Measurements from ENCODE around the gene KRT83. TPM values are rescaled to one million over a fixed set of nuclear protein-coding genes. Genes with fewer than 3 reads are reported as not detected.
"Not testable (repeated sequence)": the region's sequence is repeated elsewhere in the genome, so short reads cannot be mapped to it uniquely, and the experiment has no call there.

KRT83 gene
- total RNA-seq, 1 donor from 2014 or later, result not detected

GRCh38 chr12:52308806-52309425 lies 12.3 kb downstream of the KRT83 start:
- intact Hi-C loops (cut with DNase I), result no loop called here
- H3K4me1 ChIP-seq, result peaks cover 4 to 5% of the 10 kb centered on the region in 2 donors
- DNase-seq (ENCODE audit: low spot score in 2 of 2), result no peak
- no peaks in the 10 kb centered on the region for H3K36me3 ChIP-seq
- H3K9me3 ChIP-seq, result no peaks in the 10 kb centered on the region
- H3K27me3 ChIP-seq, result no peaks in the 10 kb centered on the region
- peak overlapping the region; percentile 42 to 76 for H3K4me3 ChIP-seq
- H3K27ac ChIP-seq, result peak overlapping the region; percentile 55 to 60
- no peak for TF ChIP-seq CTCF (IDR thresholded peaks at IDR 0.05)

GRCh38 chr12:52307836-52308805 lies 13.1 kb downstream of the KRT83 start:
- Histone ChIP-seq H3K27me3 (no peaks in the 10 kb centered on the region), H3K9me3 (no peaks in the 10 kb centered on the region), H3K27ac (peak overlapping the region; percentile 55 to 60), H3K4me3 (peak overlapping the region; percentile 42 to 76), H3K36me3 (no peaks in the 10 kb centered on the region), H3K4me1 (peaks cover 4 to 5% of the 10 kb centered on the region in 2 donors)
- TF ChIP-seq CTCF (IDR thresholded peaks at IDR 0.05), result peak in 2 of 3 experiments; percentile 38 to 45
- peak in 1 of 2 donors; percentile 80 for DNase-seq (ENCODE audit: low spot score in 2 of 2)
- intact Hi-C loops (cut with DNase I), result no loop called here

GRCh38 chr12:52306731-52307130 lies 14.5 kb downstream of the KRT83 start:
- no peak overlapping the region for H3K4me3 ChIP-seq
- H3K36me3 ChIP-seq, result no peaks in the 10 kb centered on the region
- H3K27ac ChIP-seq, result no peak overlapping the region
- no peaks in the 10 kb centered on the region for H3K27me3 ChIP-seq
- no peaks in the 10 kb centered on the region for H3K9me3 ChIP-seq
- no peak for TF ChIP-seq CTCF (IDR thresholded peaks at IDR 0.05)
- peaks cover 4 to 5% of the 10 kb centered on the region in 2 donors for H3K4me1 ChIP-seq
- no peak for DNase-seq (ENCODE audit: low spot score in 2 of 2)
- intact Hi-C loops (cut with DNase I), result no loop called here

GRCh38 chr12:52305921-52306705 lies 15.1 kb downstream of the KRT83 start:
- Histone ChIP-seq H3K4me1 (peaks cover 4 to 5% of the 10 kb centered on the region in 2 donors), H3K27me3 (no peaks in the 10 kb centered on the region), H3K36me3 (no peaks in the 10 kb centered on the region), H3K4me3 (no peak overlapping the region), H3K27ac (no peak overlapping the region), H3K9me3 (no peaks in the 10 kb centered on the region)
- no peak for TF ChIP-seq CTCF (IDR thresholded peaks at IDR 0.05)
- intact Hi-C loops (cut with DNase I), result no loop called here
- no peak for DNase-seq (ENCODE audit: low spot score in 2 of 2)

- H3K27ac ChIP-seq; intact Hi-C loops (cut with DNase I); H3K4me3 ChIP-seq; H3K4me1 ChIP-seq; DNase-seq (ENCODE audit: low spot score in 2 of 2); H3K36me3 ChIP-seq; H3K9me3 ChIP-seq; H3K27me3 ChIP-seq: not testable (repeated sequence)
Observed at GRCh38 chr12:52304941-52305411, 16.2 kb downstream of the KRT83 start.

- intact Hi-C loops (cut with DNase I); H3K4me3 ChIP-seq; H3K4me1 ChIP-seq; H3K9me3 ChIP-seq; H3K27ac ChIP-seq; H3K36me3 ChIP-seq; H3K27me3 ChIP-seq; DNase-seq (ENCODE audit: low spot score in 2 of 2): not testable (repeated sequence)
Observed at GRCh38 chr12:52302242-52302914, 18.8 kb downstream of the KRT83 start.

GRCh38 chr12:52301721-52302120 lies 19.5 kb downstream of the KRT83 start:
- H3K4me3 ChIP-seq; H3K4me1 ChIP-seq; H3K27ac ChIP-seq; intact Hi-C loops (cut with DNase I); H3K36me3 ChIP-seq; H3K27me3 ChIP-seq; DNase-seq (ENCODE audit: low spot score in 2 of 2); H3K9me3 ChIP-seq: not testable (repeated sequence)

All from ascending aorta (tissue), 2 donors.